RWPE2 (cell line): ENCODE results near the gene NHERF2.

Experiments used
- ATAC-seq: fragments of 200-7000 bp; cut with Tn5 transposase; 3 replicates; pipeline ENCODE4 v1.9.1; 2021; ENCODE audit warnings: low read depth
- DNase-seq: peaks from one replicate; pipeline ENCODE4 v3.0.0-alpha.2; 2020; ENCODE audit warnings: low spot score
- H3K27ac ChIP-seq: fragments of 450-650 bp; 2 replicates; pipeline ENCODE4 v1.5.1; 2017; ENCODE audit warnings: mild to moderate bottlenecking; ENCODE audit not compliant: poor library complexity, severe bottlenecking
- H3K27me3 ChIP-seq: fragments of 250-450 bp; sonication (Bioruptor Pico); 2 replicates; pipeline ENCODE4 v1.5.1; 2021; ENCODE audit warnings: mild to moderate bottlenecking, moderate library complexity; ENCODE audit not compliant: insufficient read depth, poor library complexity, severe bottlenecking
- H3K36me3 ChIP-seq: fragments of 250-450 bp; sonication (Bioruptor Pico); 2 replicates; pipeline ENCODE4 v1.5.1; 2020; ENCODE audit warnings: low read depth, mild to moderate bottlenecking, moderate library complexity
- H3K4me1 ChIP-seq: fragments of 250-450 bp; sonication (Bioruptor Pico); 2 replicates; pipeline ENCODE4 v1.5.1; 2021; ENCODE audit warnings: mild to moderate bottlenecking, moderate library complexity; ENCODE audit not compliant: insufficient read depth, poor library complexity, severe bottlenecking
- H3K4me3 ChIP-seq: fragments of 250-450 bp; sonication (Bioruptor Pico); 2 replicates; pipeline ENCODE4 v1.5.1; 2021; ENCODE audit warnings: mild to moderate bottlenecking, moderate library complexity; ENCODE audit not compliant: severe bottlenecking
- H3K9me3 ChIP-seq: fragments of 250-450 bp; sonication (Bioruptor Pico); 2 replicates; pipeline ENCODE4 v1.5.1; 2021; ENCODE audit warnings: mild to moderate bottlenecking, moderate library complexity; ENCODE audit not compliant: severe bottlenecking
- CTCF ChIP-seq: fragments of 450-650 bp; IDR thresholded peaks from one replicate; pipeline ENCODE4 v1.5.1; 2017; ENCODE audit warnings: mild to moderate bottlenecking, moderate library complexity; ENCODE audit not compliant: poor library complexity, severe bottlenecking

The NHERF2 gene

GRCh38 chr16:2037647-2038381, 11.1 kb downstream of the NHERF2 start:
- no peak for TF ChIP-seq CTCF
- H3K36me3 ChIP-seq, result no peaks in the 10 kb centered on the region
- no peaks in the 10 kb centered on the region for H3K27me3 ChIP-seq
- no peaks in the 10 kb centered on the region for H3K9me3 ChIP-seq
- peaks cover 17% of the 10 kb centered on the region for H3K4me1 ChIP-seq
- no peak overlapping the region for H3K27ac ChIP-seq
- no peak for DNase-seq
- no peak overlapping the region for H3K4me3 ChIP-seq
- no peak for ATAC-seq

- Histone ChIP-seq H3K27ac (no peak overlapping the region), H3K4me1 (peaks cover 12% of the 10 kb centered on the region), H3K27me3 (no peaks in the 10 kb centered on the region), H3K36me3 (no peaks in the 10 kb centered on the region), H3K4me3 (no peak overlapping the region), H3K9me3 (no peaks in the 10 kb centered on the region)
- DNase-seq (no peak), ATAC-seq (no peak)
- no peak for TF ChIP-seq CTCF
Measured at GRCh38 chr16:2038382-2039231, 11.9 kb downstream of the NHERF2 start.

GRCh38 chr16:2039274-2040031, 12.8 kb downstream of the NHERF2 start:
- DNase-seq, result no peak
- no peak overlapping the region for H3K4me3 ChIP-seq
- ATAC-seq, result no peak
- no peak for TF ChIP-seq CTCF
- peaks cover 9% of the 10 kb centered on the region for H3K4me1 ChIP-seq
- no peaks in the 10 kb centered on the region for H3K27me3 ChIP-seq
- H3K27ac ChIP-seq, result no peak overlapping the region
- H3K36me3 ChIP-seq, result no peaks in the 10 kb centered on the region
- H3K9me3 ChIP-seq, result no peaks in the 10 kb centered on the region

DNA sequence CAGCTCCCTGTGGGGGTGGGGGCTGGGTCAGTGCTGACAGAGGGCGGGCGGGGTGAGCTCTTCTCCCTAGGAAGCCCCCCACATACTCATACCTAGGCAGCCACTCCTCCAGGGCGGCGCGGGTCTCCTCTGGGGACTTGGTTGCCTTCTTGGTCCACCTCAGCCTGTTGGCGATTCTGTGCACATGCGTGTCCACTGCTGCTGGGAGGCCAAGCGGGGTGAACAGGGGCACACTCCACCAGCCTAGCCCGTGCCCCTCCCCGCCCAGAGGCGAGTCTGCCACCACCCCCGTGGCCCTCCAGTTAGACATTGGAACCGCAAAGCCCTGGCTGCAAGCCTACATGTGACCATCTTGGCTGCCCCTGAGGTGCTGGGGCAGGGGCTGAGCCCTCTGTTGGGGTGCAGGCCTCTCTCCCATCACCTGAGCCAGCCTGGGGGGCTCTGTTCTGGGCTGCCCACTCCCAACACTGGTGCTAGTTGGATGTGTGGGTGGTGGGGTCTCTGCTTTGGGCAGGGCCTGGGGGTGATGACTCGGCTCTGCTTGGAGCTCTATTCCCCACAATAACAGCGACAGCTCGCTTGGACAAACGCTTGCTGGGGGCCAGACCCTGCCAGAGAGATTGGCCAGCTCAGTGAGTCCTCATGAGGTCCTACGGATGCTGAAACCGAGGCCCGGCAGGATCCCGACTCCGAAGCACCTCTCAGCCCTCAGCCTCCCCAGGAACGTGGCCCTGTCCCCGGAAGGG, 13.5 kb downstream of the NHERF2 start:
- Histone ChIP-seq H3K9me3 (no peaks in the 10 kb centered on the region), H3K27me3 (no peaks in the 10 kb centered on the region), H3K36me3 (peaks cover 4% of the 10 kb centered on the region; the same call in 1 of the 2 replicates), H3K4me1 (peaks cover 9% of the 10 kb centered on the region), H3K4me3 (no peak overlapping the region), H3K27ac (peak overlapping the region; percentile 42)
- TF ChIP-seq CTCF, result no peak
- ATAC-seq (no peak), DNase-seq (no peak)
